ENCODE measurements around the gene ADM2. TPM values are rescaled to one million over a fixed set of nuclear protein-coding genes. Genes with fewer than 3 reads are reported as not detected.

The ADM2 gene
- total RNA-seq, 4 donors from 2014 or later: under 0.01 to 1.9 (median 0.89) TPM

- TF ChIP-seq POLR2A (IDR thresholded peaks at IDR 0.05) (no peak), CTCF (IDR thresholded peaks at IDR 0.05) (no peak)
- DNase-seq: no peak
- 70 to 82% methylated on average over 2 to 13 of the region's 54 CpGs for WGBS, 2 donors
- no peaks in the 10 kb centered on the region for H3K9me3 ChIP-seq
- no peaks in the 10 kb centered on the region for H3K27me3 ChIP-seq
- peaks cover 17 to 100% (median 22%) of the 10 kb centered on the region in 3 donors for H3K36me3 ChIP-seq
- intact Hi-C loops (cut with DNase I): no loop called here
- no peak overlapping the region for H3K4me3 ChIP-seq
- peak overlapping the region in 1 of 4 donors; percentile 39 for H3K27ac ChIP-seq
- H3K4me1 ChIP-seq: peaks cover 0 to 17% (median 10%) of the 10 kb centered on the region in 3 donors
These were observed 34.4 kb upstream of the ADM2 start for GRCh38 chr22:50446708-50447575.

- DNase-seq: no peak
- H3K36me3 ChIP-seq: peaks cover 17 to 100% (median 22%) of the 10 kb centered on the region in 3 donors
- H3K4me1 ChIP-seq: peaks cover 0 to 17% (median 10%) of the 10 kb centered on the region in 3 donors
- no peaks in the 10 kb centered on the region for H3K9me3 ChIP-seq
- no peak for TF ChIP-seq CTCF (IDR thresholded peaks at IDR 0.05)
- TF ChIP-seq POLR2A (IDR thresholded peaks at IDR 0.05): no peak
- WGBS, 2 donors: 81 to 83% methylated on average over 11 to 14 of the region's 27 CpGs
- intact Hi-C loops (cut with DNase I): no loop called here
- H3K27ac ChIP-seq: peak overlapping the region in 1 of 4 donors; percentile 44
- no peak overlapping the region for H3K4me3 ChIP-seq
- H3K27me3 ChIP-seq: no peaks in the 10 kb centered on the region
These were observed 33.5 kb upstream of the ADM2 start for GRCh38 chr22:50447576-50448551.

- intact Hi-C loops (cut with DNase I): no loop called here
- WGBS, 2 donors: 77 to 88% methylated on average over 3 to 5 of the region's 5 CpGs
These were observed 28.7 kb upstream of the ADM2 start for GRCh38 chr22:50452649-50453048.

GRCh38 chr22:50454556-50455075 lies 26.7 kb upstream of the ADM2 start:
- no peak for DNase-seq
- Histone ChIP-seq H3K36me3 (peaks cover 45 to 100% (median 53%) of the 10 kb centered on the region in 3 donors), H3K27ac (no peak overlapping the region), H3K9me3 (no peaks in the 10 kb centered on the region), H3K4me1 (peaks cover 0 to 3% (median 0%) of the 10 kb centered on the region in 3 donors), H3K4me3 (no peak overlapping the region), H3K27me3 (no peaks in the 10 kb centered on the region)
- TF ChIP-seq CTCF (IDR thresholded peaks at IDR 0.05) (no peak), POLR2A (IDR thresholded peaks at IDR 0.05) (no peak)
- intact Hi-C loops (cut with DNase I): no loop called here
- WGBS, 2 donors: 100% methylated on average over 2 of the region's 27 CpGs; no CpG with 5 or more reads in 1 of the 2 donors

More at GRCh38 chr22:50452649-50453048, 28.7 kb upstream of the ADM2 start:
- Histone ChIP-seq H3K9me3 (no peaks in the 10 kb centered on the region), H3K4me3 (no peak overlapping the region), H3K27ac (no peak overlapping the region), H3K27me3 (no peaks in the 10 kb centered on the region), H3K36me3 (peaks cover 43 to 100% (median 44%) of the 10 kb centered on the region in 3 donors), H3K4me1 (no peaks in the 10 kb centered on the region)
- DNase-seq: no peak
- TF ChIP-seq POLR2A (IDR thresholded peaks at IDR 0.05) (no peak), CTCF (IDR thresholded peaks at IDR 0.05) (no peak)
